Type B pancreatic cell (in vitro differentiated cells): ENCODE results near the gene PFKP. TPM values are rescaled to one million over a fixed set of nuclear protein-coding genes. Genes with fewer than 3 reads are reported as not detected.
A peak's percentile ranks its signal among the peaks of the same experiment; 100 is the strongest.

ENCODE experiments used
- DNase-seq: peaks from one replicate; pipeline ENCODE4 v3.0.0; 2021; ENCODE audit warnings: mixed read lengths; ENCODE audit not compliant: unreplicated experiment; ENCODE audit errors: extremely low spot score
- H3K27ac Mint-ChIP-seq: 2 replicates; pipeline ENCODE4 v1.8.0; 2021; ENCODE audit warnings: mild to moderate bottlenecking, mixed read lengths
- H3K27me3 Mint-ChIP-seq: 2 replicates; pipeline ENCODE4 v1.8.0; 2021; ENCODE audit warnings: mixed read lengths
- H3K36me3 Mint-ChIP-seq: 2 replicates; pipeline ENCODE4 v1.8.0; 2021; ENCODE audit warnings: mixed read lengths
- H3K4me1 Mint-ChIP-seq: one replicate; pipeline ENCODE4 v1.8.0; 2021; ENCODE audit warnings: mixed read lengths; ENCODE audit not compliant: unreplicated experiment
- H3K4me3 Mint-ChIP-seq: 2 replicates; pipeline ENCODE4 v1.8.0; 2021; ENCODE audit warnings: mild to moderate bottlenecking, mixed read lengths
- H3K9me3 Mint-ChIP-seq: 2 replicates; pipeline ENCODE4 v1.8.0; 2021; ENCODE audit warnings: mixed read lengths
- total RNA-seq: library from RNA; stranded (reverse); gene quantifications from 2 replicates; pipeline ENCODE4 v1.2.1, GENCODE V29; 2021; ENCODE audit warnings: low replicate concordance
- TF ChIP-seq, protein P1 (sequence below): fragments of 200-600 bp; sonication (generic); conservative IDR thresholded peaks from 2 replicates; pipeline ENCODE4 v1.5.0; 2021; ENCODE audit warnings: antibody characterized with exemption, mild to moderate bottlenecking

PFKP gene
- total RNA-seq, 1 donor from 2014 or later, result 48.8 TPM

DNA sequence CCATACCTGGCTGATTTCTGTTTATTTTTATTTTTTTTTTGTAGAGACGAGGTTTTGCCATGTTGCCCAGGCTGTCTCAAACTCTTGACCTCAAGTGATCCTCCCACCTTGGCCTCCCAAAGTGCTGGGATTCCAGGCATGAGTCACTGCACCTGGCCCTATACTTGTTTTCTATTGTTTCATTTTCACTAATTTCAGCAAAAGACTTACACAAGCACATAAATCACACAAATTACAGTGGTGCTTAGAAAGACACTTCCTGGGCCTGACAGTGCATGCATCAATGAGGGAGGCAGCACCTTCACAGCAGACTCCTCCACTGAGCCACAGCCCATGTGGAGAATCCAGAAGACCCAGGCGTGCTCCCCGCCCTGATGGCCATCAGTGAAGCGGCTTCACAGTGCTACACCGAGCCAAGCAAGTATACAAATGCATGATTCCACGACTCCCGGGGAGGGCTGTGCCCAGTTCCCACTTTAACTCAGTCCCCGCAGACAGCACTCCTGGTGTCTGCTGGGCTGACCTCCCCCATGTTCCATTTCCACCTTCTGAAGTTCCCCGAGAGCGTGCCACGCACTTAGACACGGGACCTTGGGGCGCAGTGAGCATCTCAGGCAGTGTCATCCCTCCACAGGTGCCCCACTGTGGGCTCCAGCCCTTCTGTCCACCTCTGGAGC lies 84.7 kb downstream of the PFKP start:
- Mint-ChIP-seq H3K27ac (no peak overlapping the region), H3K4me3 (no peak overlapping the region), H3K4me1 (no peaks in the 10 kb centered on the region), H3K27me3 (no peaks in the 10 kb centered on the region), H3K36me3 (peaks cover 42% of the 10 kb centered on the region), H3K9me3 (no peaks in the 10 kb centered on the region)
- TF ChIP-seq, protein P1, sequence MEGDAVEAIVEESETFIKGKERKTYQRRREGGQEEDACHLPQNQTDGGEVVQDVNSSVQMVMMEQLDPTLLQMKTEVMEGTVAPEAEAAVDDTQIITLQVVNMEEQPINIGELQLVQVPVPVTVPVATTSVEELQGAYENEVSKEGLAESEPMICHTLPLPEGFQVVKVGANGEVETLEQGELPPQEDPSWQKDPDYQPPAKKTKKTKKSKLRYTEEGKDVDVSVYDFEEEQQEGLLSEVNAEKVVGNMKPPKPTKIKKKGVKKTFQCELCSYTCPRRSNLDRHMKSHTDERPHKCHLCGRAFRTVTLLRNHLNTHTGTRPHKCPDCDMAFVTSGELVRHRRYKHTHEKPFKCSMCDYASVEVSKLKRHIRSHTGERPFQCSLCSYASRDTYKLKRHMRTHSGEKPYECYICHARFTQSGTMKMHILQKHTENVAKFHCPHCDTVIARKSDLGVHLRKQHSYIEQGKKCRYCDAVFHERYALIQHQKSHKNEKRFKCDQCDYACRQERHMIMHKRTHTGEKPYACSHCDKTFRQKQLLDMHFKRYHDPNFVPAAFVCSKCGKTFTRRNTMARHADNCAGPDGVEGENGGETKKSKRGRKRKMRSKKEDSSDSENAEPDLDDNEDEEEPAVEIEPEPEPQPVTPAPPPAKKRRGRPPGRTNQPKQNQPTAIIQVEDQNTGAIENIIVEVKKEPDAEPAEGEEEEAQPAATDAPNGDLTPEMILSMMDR, result no peak
- no peak for DNase-seq

DNA sequence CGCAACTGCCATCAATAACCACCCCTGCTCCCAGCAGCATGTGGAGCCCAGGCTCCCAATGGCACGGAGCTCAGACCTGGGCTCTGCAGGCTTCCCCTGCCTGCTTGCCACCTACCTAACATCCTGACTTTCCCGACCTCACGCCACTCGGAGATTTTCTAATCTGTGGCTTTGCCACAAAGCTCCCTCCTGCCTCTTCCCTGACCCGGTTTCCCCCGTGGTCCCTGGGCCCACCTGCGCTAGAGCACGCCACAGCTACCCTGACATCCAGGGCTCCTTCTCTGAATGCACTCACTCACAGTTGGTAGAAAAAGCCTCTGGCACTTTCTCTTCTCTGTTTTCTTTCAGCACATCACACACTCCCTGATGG lies 85.2 kb downstream of the PFKP start:
- H3K36me3 Mint-ChIP-seq, result peaks cover 43% of the 10 kb centered on the region
- TF ChIP-seq, protein P1, result no peak
- H3K27ac Mint-ChIP-seq, result no peak overlapping the region
- H3K4me3 Mint-ChIP-seq, result no peak overlapping the region
- H3K27me3 Mint-ChIP-seq, result no peaks in the 10 kb centered on the region
- DNase-seq, result no peak
- H3K9me3 Mint-ChIP-seq, result no peaks in the 10 kb centered on the region
- no peaks in the 10 kb centered on the region for H3K4me1 Mint-ChIP-seq

DNA sequence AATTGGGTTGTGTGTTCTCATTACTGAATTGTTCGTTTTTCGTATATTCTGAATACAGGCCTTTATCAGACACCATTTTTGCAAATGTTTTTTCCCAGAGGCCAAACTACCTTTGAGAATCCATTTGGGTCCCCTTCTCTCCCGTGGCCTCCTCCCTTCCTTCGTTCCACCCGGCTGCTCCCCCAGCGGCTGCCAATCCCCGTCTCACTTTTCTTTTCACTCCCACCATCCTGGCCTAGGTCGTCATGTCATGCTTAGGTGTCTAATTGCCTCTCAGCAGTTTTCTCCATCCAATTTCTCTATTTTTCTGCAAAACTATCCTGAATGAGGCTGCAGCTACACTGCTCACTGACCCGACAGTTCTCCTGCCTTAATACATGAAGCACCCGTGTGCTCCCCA lies 87.3 kb downstream of the PFKP start:
- H3K4me3 Mint-ChIP-seq, result no peak overlapping the region
- H3K27ac Mint-ChIP-seq, result no peak overlapping the region
- H3K4me1 Mint-ChIP-seq, result no peaks in the 10 kb centered on the region
- no peaks in the 10 kb centered on the region for H3K9me3 Mint-ChIP-seq
- no peak for DNase-seq
- TF ChIP-seq, protein P1, result no peak
- H3K36me3 Mint-ChIP-seq, result peaks cover 47% of the 10 kb centered on the region
- H3K27me3 Mint-ChIP-seq, result no peaks in the 10 kb centered on the region

DNA sequence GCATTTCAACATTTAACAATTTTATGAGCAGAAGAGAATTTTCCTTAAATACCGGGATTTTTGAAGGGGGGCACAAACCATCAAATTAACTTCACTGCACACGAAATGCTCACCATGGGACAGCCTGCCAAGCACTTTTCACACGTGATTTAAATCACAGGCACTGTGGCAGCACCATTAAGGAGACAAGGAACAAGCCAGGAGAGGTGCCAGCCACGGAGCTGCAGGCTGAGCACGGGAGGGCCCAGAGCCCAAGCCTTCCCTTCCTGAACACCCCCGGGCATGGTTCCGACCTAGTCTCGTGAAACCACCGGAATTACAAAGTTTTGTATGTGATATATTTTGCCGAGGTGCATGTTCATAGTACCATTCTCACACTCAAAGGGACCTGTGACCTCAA lies 91.8 kb downstream of the PFKP start:
- Mint-ChIP-seq H3K4me1 (no peaks in the 10 kb centered on the region), H3K36me3 (peaks cover 56% of the 10 kb centered on the region), H3K27ac (no peak overlapping the region), H3K4me3 (no peak overlapping the region), H3K27me3 (no peaks in the 10 kb centered on the region), H3K9me3 (no peaks in the 10 kb centered on the region)
- no peak for DNase-seq
- TF ChIP-seq, protein P1, result no peak

DNA sequence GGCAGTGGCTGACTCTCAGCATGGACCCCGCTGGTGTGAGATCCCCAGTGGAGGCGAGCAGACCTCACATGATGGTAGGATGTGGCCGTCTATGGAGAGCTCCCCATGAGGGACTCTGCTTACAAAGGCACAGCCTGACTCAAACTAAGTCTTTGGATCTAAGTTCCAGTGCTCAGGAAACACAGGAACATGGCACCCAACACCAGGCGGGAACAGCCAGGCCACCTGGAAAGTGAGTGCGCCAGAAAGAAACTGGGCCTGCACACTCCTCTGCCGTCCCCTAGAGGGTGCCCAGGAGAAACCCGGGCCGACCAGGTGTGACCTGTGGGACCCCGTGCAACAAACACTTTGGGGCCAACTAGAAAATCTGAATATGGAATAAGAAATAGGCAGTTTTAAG lies 95.2 kb downstream of the PFKP start:
- H3K27me3 Mint-ChIP-seq, result no peaks in the 10 kb centered on the region
- no peak overlapping the region for H3K27ac Mint-ChIP-seq
- peaks cover 12% of the 10 kb centered on the region for H3K4me1 Mint-ChIP-seq
- H3K9me3 Mint-ChIP-seq, result no peaks in the 10 kb centered on the region
- no peak for DNase-seq
- H3K36me3 Mint-ChIP-seq, result peaks cover 62% of the 10 kb centered on the region
- H3K4me3 Mint-ChIP-seq, result no peak overlapping the region
- TF ChIP-seq, protein P1, result peak; percentile 30

DNA sequence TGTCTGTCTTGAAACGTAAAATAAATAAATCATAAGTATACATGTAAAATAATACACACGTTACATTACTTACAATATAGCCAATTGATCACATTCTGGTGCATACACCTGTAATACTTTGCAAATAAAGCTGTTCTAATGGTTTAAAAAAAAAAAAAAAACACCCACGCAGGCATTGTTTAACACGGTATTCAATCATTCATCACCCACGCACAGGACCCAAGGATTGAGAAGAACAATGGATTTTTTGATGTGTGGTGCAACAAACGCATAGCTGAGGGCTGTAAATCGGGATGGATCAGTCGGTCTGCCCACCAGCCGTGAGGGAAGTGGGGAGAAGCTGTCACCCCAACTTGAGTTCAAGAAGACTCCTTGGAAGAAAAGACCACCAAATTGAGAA lies 96.5 kb downstream of the PFKP start:
- TF ChIP-seq, protein P1, result no peak
- no peaks in the 10 kb centered on the region for H3K9me3 Mint-ChIP-seq
- peaks cover 12% of the 10 kb centered on the region for H3K4me1 Mint-ChIP-seq
- H3K36me3 Mint-ChIP-seq, result peaks cover 58% of the 10 kb centered on the region
- H3K27me3 Mint-ChIP-seq, result no peaks in the 10 kb centered on the region
- H3K4me3 Mint-ChIP-seq, result no peak overlapping the region
- no peak for DNase-seq
- H3K27ac Mint-ChIP-seq, result no peak overlapping the region
